Gastroesophageal sphincter (tissue), 3 donors: ENCODE data around the gene LMO1.

Experiments used
- EP300 ChIP-seq: sonication (generic); formaldehyde crosslinking; IDR thresholded peaks from one replicate; pipeline ENCODE4 v1.6.1; 2017; ENCODE audit warnings: antibody characterized with exemption, mild to moderate bottlenecking
- POLR2A ChIP-seq, 2 donors: fragments of 450-650 bp; IDR thresholded peaks; one replicate each; pipeline ENCODE4 v1.6.1; 2017; ENCODE audit warnings: antibody characterized with exemption in 2 of 2, mild to moderate bottlenecking in 2 of 2, moderate library complexity in 1 of 2
- POLR2AphosphoS5 ChIP-seq: sonication (generic); formaldehyde crosslinking; IDR thresholded peaks from one replicate; pipeline ENCODE4 v1.6.1; 2017; ENCODE audit warnings: antibody characterized with exemption
- TF ChIP-seq, protein P1 (sequence below), 4 experiments: fragments of 200-600 bp in 2 of 4; fragments of 450-650 bp in 2 of 4; sonication (generic) in 1 of 4; IDR thresholded peaks; one replicate each; pipeline ENCODE4 v1.5.1; 2017 to 2019; ENCODE audit warnings: antibody characterized with exemption in 4 of 4, mild to moderate bottlenecking in 2 of 4, moderate library complexity in 2 of 4

DNA sequence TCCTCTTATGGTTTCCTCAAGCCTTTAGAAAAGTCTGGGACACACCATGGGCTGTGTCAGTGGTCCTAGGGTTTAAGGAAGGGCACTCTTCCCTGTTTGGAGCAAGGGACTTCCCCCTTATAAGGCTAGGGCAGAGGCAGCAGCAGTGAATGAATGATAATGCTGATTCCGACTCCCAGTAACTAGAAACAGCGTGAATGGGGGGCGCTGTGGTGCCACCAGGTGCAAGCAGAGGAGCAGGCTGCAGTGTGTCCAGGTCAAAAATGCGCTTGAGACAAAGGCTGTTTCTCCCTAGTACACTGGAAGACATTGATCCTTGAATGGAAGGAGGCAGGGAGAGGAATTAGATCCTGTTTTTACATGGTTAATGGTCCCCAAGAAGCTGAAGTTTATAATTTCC lies 83.2 kb downstream of the LMO1 start:
- TF ChIP-seq POLR2A (IDR thresholded peaks at IDR 0.05) = no peak
- TF ChIP-seq, protein P1, sequence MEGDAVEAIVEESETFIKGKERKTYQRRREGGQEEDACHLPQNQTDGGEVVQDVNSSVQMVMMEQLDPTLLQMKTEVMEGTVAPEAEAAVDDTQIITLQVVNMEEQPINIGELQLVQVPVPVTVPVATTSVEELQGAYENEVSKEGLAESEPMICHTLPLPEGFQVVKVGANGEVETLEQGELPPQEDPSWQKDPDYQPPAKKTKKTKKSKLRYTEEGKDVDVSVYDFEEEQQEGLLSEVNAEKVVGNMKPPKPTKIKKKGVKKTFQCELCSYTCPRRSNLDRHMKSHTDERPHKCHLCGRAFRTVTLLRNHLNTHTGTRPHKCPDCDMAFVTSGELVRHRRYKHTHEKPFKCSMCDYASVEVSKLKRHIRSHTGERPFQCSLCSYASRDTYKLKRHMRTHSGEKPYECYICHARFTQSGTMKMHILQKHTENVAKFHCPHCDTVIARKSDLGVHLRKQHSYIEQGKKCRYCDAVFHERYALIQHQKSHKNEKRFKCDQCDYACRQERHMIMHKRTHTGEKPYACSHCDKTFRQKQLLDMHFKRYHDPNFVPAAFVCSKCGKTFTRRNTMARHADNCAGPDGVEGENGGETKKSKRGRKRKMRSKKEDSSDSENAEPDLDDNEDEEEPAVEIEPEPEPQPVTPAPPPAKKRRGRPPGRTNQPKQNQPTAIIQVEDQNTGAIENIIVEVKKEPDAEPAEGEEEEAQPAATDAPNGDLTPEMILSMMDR (IDR thresholded peaks at IDR 0.05) = no peak
- no peak for TF ChIP-seq EP300
- no peak for TF ChIP-seq POLR2AphosphoS5
